Thymus (tissue), 11 donors: Measurements from ENCODE around the gene CFAP119. TPM values are rescaled to one million over a fixed set of nuclear protein-coding genes. Genes with fewer than 3 reads are reported as not detected.

ENCODE experiments used
- DNase-seq, 9 donors: peaks; one replicate each; pipeline ENCODE4 v3.0.0-alpha.2; 2013; ENCODE audit warnings: low spot score in 9 of 9, low read depth in 6 of 9, missing footprints in 1 of 9
- H3K27ac ChIP-seq, 2 donors: one replicate each; pipeline ENCODE4 v1.5.1; 2013; ENCODE audit warnings: control low read depth in 1 of 2, low read depth in 1 of 2, low read length in 1 of 2, mild to moderate bottlenecking in 1 of 2, moderate library complexity in 1 of 2
- H3K27me3 ChIP-seq, 2 donors: one replicate each; pipeline ENCODE4 v1.5.1; 2013; ENCODE audit warnings: low read length in 1 of 2; ENCODE audit not compliant: control insufficient read depth in 2 of 2, insufficient read depth in 1 of 2
- H3K36me3 ChIP-seq, 2 donors: one replicate each; pipeline ENCODE4 v1.5.1; 2013; ENCODE audit warnings: low read length in 1 of 2, mild to moderate bottlenecking in 1 of 2, moderate library complexity in 1 of 2; ENCODE audit not compliant: control insufficient read depth in 2 of 2, insufficient read depth in 2 of 2
- H3K4me1 ChIP-seq, 2 donors: one replicate each; pipeline ENCODE4 v1.5.1; 2013; ENCODE audit warnings: low read length in 2 of 2; ENCODE audit not compliant: control insufficient read depth in 2 of 2, insufficient read depth in 2 of 2
- H3K4me3 ChIP-seq, 2 donors: one replicate each; pipeline ENCODE4 v1.5.1; 2013; ENCODE audit warnings: low read length in 2 of 2, control low read depth in 1 of 2, mild to moderate bottlenecking in 1 of 2
- H3K9me3 ChIP-seq, 2 donors: one replicate each; pipeline ENCODE4 v1.5.1; 2013; ENCODE audit warnings: low read length in 1 of 2, mild to moderate bottlenecking in 1 of 2; ENCODE audit not compliant: control insufficient read depth in 2 of 2, insufficient read depth in 1 of 2
- WGBS: extraction: QIAGEN DNeasy Blood & Tissue Kit; methylation state at CpG from one replicate; pipeline ENCODE4 v1.1.7; 2013; 5-methylcytosine and 5-hydroxymethylcytosine counted together
- polyA plus RNA-seq: library from polyadenylated mRNA; stranded (reverse); fragments of 200-250 nt; gene quantifications from one replicate; pipeline ENCODE4 v1.2.3, GENCODE V29; 2013
- total RNA-seq: library from RNA; stranded (reverse); fragments of 120-200 nt; gene quantifications from one replicate; pipeline ENCODE4 v1.2.4, GENCODE V29; 2013
- donor health status: healthy.

Gene CFAP119
- total and polyA plus RNA-seq, 2 donors = 4.8 to 19.6 TPM

GRCh38 chr16:30775131-30775391 lies 13.2 kb upstream of the CFAP119 start:
- peaks cover 13 to 18% of the 10 kb centered on the region in 2 donors for H3K4me1 ChIP-seq
- peak overlapping the region in 1 of 2 donors; percentile 36 for H3K27ac ChIP-seq
- H3K27me3 ChIP-seq = peaks cover 0 to 16% of the 10 kb centered on the region in 2 donors
- WGBS = 24% methylated on average over 15 of the region's 15 CpGs
- no peaks in the 10 kb centered on the region for H3K9me3 ChIP-seq
- peak overlapping the region; percentile 52 to 53 for H3K4me3 ChIP-seq
- no peak for DNase-seq
- peaks cover 44 to 47% of the 10 kb centered on the region in 2 donors for H3K36me3 ChIP-seq

DNA sequence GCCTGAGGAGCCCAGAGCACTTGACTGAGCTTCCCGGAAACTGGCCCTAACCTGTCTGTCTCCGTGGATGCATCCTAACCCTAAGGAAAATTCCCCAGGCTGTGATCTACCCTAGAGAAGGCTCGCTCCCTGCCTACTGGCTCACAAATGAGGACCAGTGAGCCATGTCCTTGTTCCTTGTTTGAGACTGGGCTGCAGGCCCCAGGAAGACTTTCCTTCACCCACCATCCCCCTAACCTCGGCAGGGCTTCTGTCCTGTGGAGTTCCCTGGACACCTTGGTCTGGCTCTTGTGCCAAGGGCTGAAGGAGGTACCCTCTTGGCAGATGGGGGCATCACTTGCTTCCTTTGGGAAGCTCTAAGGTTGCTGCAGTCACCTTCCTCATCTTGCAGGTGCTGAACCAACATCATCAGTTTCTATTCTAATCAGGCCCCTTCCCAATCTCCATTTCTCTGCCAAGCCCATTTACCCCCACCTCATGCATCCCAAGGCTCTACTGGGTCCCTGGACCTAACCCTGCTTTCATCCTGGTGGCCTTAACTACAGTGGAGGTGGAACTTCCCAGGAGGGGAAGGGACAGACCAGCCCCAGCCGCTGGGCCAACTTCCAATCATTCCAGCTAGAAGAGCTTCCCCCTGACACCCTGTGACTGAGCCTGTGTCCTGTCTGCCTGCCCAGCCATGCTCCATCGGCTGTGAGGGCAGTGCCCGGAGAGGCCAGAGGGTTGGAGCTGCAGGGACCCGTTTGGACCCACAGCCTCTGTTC lies 12.7 kb upstream of the CFAP119 start:
- Histone ChIP-seq H3K27me3 (peaks cover 0 to 16% of the 10 kb centered on the region in 2 donors), H3K4me1 (peaks cover 13 to 18% of the 10 kb centered on the region in 2 donors), H3K27ac (peak overlapping the region in 1 of 2 donors; percentile 36), H3K9me3 (no peaks in the 10 kb centered on the region), H3K4me3 (peak overlapping the region in 1 of 2 donors; percentile 53), H3K36me3 (peaks cover 49 to 52% of the 10 kb centered on the region in 2 donors)
- DNase-seq = no peak
- WGBS = 84% methylated on average over 8 of the region's 8 CpGs

GRCh38 chr16:30773826-30774225 lies 12.0 kb upstream of the CFAP119 start:
- H3K36me3 ChIP-seq = peaks cover 56 to 59% of the 10 kb centered on the region in 2 donors
- no peak overlapping the region for H3K4me3 ChIP-seq
- H3K27me3 ChIP-seq = peaks cover 0 to 16% of the 10 kb centered on the region in 2 donors
- no peaks in the 10 kb centered on the region for H3K9me3 ChIP-seq
- 88% methylated on average over 14 of the region's 14 CpGs for WGBS
- H3K4me1 ChIP-seq = peaks cover 13 to 18% of the 10 kb centered on the region in 2 donors
- H3K27ac ChIP-seq = no peak overlapping the region
- no peak for DNase-seq

DNA sequence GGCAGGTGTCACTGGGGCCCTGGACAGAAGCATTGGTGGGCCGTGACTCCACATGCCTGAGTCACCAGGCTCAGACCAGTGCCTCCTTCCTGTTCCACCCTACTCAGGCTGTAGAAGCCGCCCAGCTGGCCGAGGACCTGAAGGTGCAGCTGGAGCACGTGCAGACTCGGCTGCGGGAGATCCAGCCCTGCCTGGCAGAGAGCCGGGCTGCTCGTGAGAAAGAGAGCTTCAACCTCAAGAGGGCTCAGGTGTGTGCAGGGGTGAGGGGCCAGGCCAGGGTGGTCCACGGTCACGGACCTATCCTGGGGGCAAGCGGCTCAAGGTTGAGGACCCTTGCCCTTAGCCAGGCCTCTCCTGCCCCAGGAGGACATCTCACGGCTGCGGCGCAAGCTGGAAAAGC lies 9.9 kb upstream of the CFAP119 start:
- WGBS = 97% methylated on average over 14 of the region's 14 CpGs
- Histone ChIP-seq H3K9me3 (no peaks in the 10 kb centered on the region), H3K4me3 (no peak overlapping the region), H3K27me3 (peaks cover 0 to 15% of the 10 kb centered on the region in 2 donors), H3K27ac (no peak overlapping the region), H3K4me1 (peaks cover 13 to 15% of the 10 kb centered on the region in 2 donors), H3K36me3 (peaks cover 76 to 77% of the 10 kb centered on the region in 2 donors)
- no peak for DNase-seq

DNA sequence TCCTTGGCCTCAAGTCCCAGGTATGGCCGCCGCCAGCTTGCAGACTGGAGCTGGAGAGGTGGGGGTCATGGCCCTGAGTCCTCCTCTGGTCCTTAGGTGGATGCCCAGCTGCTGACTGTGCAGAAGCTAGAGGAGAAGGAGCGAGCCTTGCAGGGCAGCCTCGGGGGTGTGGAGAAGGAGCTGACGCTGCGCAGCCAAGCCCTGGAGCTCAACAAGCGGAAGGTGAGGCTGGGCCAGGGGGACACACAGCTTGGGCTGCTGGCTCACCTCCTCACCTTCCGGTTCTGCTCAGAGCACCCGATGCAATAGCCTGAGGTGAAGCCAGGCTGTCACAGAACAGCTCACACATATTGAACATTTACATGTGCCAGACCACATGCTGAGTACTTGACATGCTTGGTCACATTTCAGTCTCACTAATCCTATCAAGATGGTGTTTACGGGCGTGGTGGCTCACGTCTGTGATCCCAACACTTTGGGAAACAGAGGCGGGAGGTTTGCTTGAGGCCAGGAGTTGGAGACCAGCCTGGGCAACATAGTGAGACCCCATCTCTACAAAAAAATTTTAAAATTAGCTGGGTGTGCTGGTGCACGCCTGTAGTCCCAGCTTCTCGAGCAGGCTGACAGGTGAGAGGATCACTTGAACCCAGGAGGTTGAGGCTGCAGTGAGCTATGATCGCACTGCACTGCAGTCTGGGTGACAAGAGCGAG lies 7.7 kb upstream of the CFAP119 start:
- no peaks in the 10 kb centered on the region for H3K9me3 ChIP-seq
- no peaks in the 10 kb centered on the region for H3K27me3 ChIP-seq
- 98% methylated on average over 17 of the region's 17 CpGs for WGBS
- H3K4me1 ChIP-seq = no peaks in the 10 kb centered on the region
- H3K36me3 ChIP-seq = peaks cover 93 to 94% of the 10 kb centered on the region in 2 donors
- H3K4me3 ChIP-seq = no peak overlapping the region
- no peak for DNase-seq
- H3K27ac ChIP-seq = no peak overlapping the region

DNA sequence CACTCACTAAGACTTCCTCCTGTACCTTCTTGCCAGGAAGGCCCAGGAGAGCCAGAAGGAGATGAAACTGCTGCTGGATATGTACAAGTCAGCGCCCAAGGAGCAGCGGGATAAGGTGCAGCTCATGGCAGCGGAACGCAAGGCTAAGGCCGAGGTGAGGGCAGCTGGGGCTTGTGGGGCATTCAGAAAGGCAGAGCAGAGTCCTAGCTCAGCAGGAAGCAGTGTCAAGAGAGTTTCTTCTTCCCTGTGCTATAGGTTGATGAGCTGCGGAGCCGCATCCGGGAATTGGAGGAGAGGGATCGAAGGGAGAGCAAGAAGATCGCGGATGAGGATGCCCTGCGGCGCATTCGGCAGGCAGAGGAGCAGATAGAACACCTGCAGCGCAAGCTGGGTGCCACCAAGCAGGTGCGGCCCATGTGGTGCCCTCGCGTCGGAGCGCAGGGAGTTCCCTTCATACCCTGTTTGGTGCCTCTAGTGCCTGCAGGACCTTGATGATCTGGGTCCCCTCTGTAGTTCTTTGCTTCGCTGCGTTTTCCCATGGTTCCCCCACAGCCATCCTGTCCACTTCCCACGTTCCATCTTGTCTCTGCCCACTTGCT lies 6.8 kb upstream of the CFAP119 start:
- Histone ChIP-seq H3K9me3 (no peaks in the 10 kb centered on the region), H3K4me1 (no peaks in the 10 kb centered on the region), H3K4me3 (no peak overlapping the region), H3K27ac (no peak overlapping the region), H3K27me3 (no peaks in the 10 kb centered on the region), H3K36me3 (peaks cover 93% of the 10 kb centered on the region in 2 donors)
- WGBS = 98% methylated on average over 23 of the region's 23 CpGs
- no peak for DNase-seq

GRCh38 chr16:30767767-30768465 lies 6.1 kb upstream of the CFAP119 start:
- WGBS = 97% methylated on average over 18 of the region's 18 CpGs
- no peak for DNase-seq
- peaks cover 90 to 92% of the 10 kb centered on the region in 2 donors for H3K36me3 ChIP-seq
- H3K9me3 ChIP-seq = no peaks in the 10 kb centered on the region
- no peak overlapping the region for H3K27ac ChIP-seq
- no peak overlapping the region for H3K4me3 ChIP-seq
- H3K27me3 ChIP-seq = no peaks in the 10 kb centered on the region
- H3K4me1 ChIP-seq = peaks cover 6% of the 10 kb centered on the region in 2 donors

- Histone ChIP-seq H3K27me3 (no peaks in the 10 kb centered on the region), H3K4me1 (peaks cover 8 to 10% of the 10 kb centered on the region in 2 donors), H3K9me3 (no peaks in the 10 kb centered on the region), H3K36me3 (peaks cover 80 to 82% of the 10 kb centered on the region in 2 donors), H3K4me3 (no peak overlapping the region), H3K27ac (no peak overlapping the region)
- no peak for DNase-seq
- WGBS = 98% methylated on average over 4 of the region's 4 CpGs
Observed at GRCh38 chr16:30766933-30767284, 5.0 kb upstream of the CFAP119 start.
